Epithelial cell of esophagus (primary cell): ENCODE measurements around the gene PLXNA2.
A peak's percentile ranks its signal among the peaks of the same experiment; 100 is the strongest.

ENCODE experiments used
- DNase-seq: peaks from one replicate; pipeline ENCODE4 v3.0.0; 2010; ENCODE audit warnings: low read depth
- H3K4me3 ChIP-seq: 2 replicates; pipeline ENCODE4 v1.5.1; 2011; ENCODE audit warnings: mild to moderate bottlenecking, low read length, control low read depth
- CTCF ChIP-seq: IDR thresholded peaks from 2 replicates; pipeline ENCODE4 v1.5.1; 2011; ENCODE audit warnings: low read depth, mild to moderate bottlenecking, low read length, control low read depth, inconsistent platforms; ENCODE audit not compliant: insufficient read depth; ENCODE audit errors: missing control alignments

The PLXNA2 gene

GRCh38 chr1:208204779-208205178 lies 39.4 kb downstream of the PLXNA2 start:
- no peak for DNase-seq
- H3K4me3 ChIP-seq: no peak overlapping the region
- TF ChIP-seq CTCF: no peak

DNA sequence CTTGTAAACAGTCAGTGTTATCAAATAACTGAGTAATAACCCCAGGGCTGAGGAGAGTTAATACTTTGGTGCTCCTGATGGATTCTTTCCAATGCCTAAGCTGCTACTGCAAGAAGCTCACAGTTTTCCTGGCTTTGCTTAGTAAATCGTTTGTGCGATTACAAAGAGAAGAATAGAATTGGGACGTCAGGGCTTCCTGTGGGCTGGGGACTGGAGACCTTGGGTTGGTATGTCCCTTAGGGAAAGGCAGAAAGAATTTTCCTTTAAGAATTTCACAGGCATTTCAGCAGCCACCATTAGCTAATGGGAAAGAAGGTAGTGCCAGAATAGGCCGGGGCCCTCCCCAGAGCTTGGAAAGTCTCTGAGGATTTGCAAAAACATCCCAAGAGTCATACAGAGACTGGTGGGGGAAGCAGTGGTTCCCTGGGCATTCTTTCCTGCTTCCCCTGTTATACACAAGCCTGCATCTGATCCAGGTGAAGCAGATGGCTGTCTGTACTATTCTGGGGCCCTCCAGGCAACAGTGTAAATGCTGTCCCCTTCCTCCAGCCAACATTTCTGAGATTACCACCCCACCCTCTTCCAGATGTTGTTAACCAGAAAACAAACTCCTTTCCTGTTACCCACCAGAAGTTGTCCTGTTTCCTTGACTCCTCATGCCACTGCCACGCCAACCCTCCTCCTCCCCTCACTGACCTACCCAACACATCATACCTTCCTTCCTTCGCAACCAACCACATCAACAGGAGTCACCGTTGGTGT lies 40.2 kb downstream of the PLXNA2 start:
- H3K4me3 ChIP-seq: no peak overlapping the region
- DNase-seq: no peak
- TF ChIP-seq CTCF: no peak

GRCh38 chr1:208203127-208203847 lies 40.9 kb downstream of the PLXNA2 start:
- DNase-seq: peak; percentile 83
- TF ChIP-seq CTCF: no peak
- no peak overlapping the region for H3K4me3 ChIP-seq

DNA sequence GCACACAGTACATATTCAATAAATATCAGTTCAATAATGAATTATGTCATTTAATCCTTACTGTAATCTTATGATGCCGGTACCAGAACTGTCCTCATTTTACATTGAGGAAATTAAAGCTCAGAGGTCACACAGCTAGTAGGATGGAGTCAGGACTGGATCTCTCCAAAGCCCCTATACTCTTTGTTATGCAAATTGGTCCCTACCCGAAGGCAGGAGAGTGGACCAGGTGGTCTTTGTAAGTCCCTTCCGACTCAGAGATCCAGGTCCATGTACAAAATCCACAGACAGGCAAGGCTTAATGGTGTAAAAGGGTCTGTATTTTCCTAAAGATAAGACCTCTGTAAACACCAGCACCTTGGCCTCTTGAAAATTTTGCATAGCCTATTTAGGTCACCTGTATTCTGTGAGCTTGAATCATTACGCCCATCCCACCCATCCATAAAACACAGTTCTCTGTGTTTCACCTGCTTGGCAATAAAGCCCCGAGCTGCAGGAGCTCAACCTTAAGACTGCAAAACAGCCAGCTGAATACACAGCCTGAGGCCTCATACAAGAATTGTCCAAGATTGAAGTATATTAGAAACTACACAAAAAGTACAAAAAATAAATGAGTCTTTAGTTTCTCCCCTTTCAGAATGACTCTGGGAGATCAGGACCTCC lies 41.7 kb downstream of the PLXNA2 start:
- no peak for DNase-seq
- no peak overlapping the region for H3K4me3 ChIP-seq
- no peak for TF ChIP-seq CTCF

- H3K4me3 ChIP-seq: no peak overlapping the region
- TF ChIP-seq CTCF: no peak
- DNase-seq: peak; percentile 66
Measured at GRCh38 chr1:208201229-208201628, 43.0 kb downstream of the PLXNA2 start.

DNA sequence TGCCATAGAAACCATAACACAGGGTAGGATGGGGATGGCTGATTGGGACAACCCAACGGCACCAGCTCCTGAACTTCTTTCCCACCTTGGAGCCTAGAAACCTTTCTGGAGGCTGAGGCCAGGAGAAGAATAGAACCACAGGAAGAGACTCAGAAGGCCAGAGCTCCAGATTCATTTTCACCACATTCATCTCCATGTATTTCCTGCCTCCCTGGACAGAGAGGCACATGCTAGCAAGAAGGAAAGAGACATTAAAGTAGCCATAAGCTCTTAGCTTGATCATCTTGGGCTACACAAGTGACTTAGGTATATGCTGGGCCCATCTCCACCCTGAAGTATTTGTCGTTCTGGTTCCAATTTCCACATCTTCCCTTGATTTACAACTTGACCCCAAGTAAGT lies 44.1 kb downstream of the PLXNA2 start:
- no peak for TF ChIP-seq CTCF
- H3K4me3 ChIP-seq: no peak overlapping the region
- DNase-seq: no peak
